GM12878 (cell line): ENCODE results near the gene CYSTM1. TPM values are rescaled to one million over a fixed set of nuclear protein-coding genes. Genes with fewer than 3 reads are reported as not detected.
A peak's percentile ranks its signal among the peaks of the same experiment; 100 is the strongest.

Experiments used
- ATAC-seq: fragments of 200-7000 bp; cut with Tn5 transposase; 3 replicates; pipeline ENCODE4 v1.9.1; 2020; ENCODE audit warnings: mild to moderate bottlenecking, moderate library complexity
- BruUV-seq: library from RNA; stranded (reverse); fragments of 400-500 nt; replicated peaks from 2 replicates; lab custom pipeline; 2021; lab: Mats Ljungman, UMichigan
- CTCF ChIA-PET: fragments of 300-600 bp; sonication (Branson Sonifier 250); formaldehyde crosslinking; extraction: SDS; loops from one replicate; lab custom pipeline; 2021; ENCODE audit warnings: inconsistent platforms; lab: Yijun Ruan, JAX
- POLR2A ChIA-PET: fragments of 350-600 bp; formaldehyde crosslinking; extraction: SDS; loops from one replicate; lab custom pipeline; 2021; ENCODE audit warnings: inconsistent platforms; lab: Charles Lee
- RAD21 ChIA-PET: fragments of 300-600 bp; sonication (Branson Sonifier 250); formaldehyde crosslinking; loops from one replicate; lab custom pipeline; 2023; ENCODE audit warnings: antibody characterized with exemption; ENCODE audit not compliant: unreplicated experiment; lab: Charles Lee
- SMC1A ChIA-PET: fragments of 300-600 bp; sonication (Branson Sonifier 250); formaldehyde crosslinking; loops from one replicate; lab custom pipeline; 2023; ENCODE audit not compliant: unreplicated experiment, uncharacterized antibody; lab: Charles Lee
- DNase-seq: peaks from one replicate; pipeline ENCODE4 v3.0.0-alpha.2; 2011; ENCODE audit warnings: low read depth, low spot score
- FAIRE-seq: peaks from 3 replicates; lab custom pipeline; 2011; peaks lifted over from hg19 to GRCh38; lab: Jason Lieb, UNC
- H2AFZ ChIP-seq: 2 replicates; pipeline ENCODE4 v1.6.0; 2011; ENCODE audit warnings: low read depth, low read length, control low read depth; ENCODE audit not compliant: control insufficient read depth
- H3K27ac ChIP-seq: 2 replicates; pipeline ENCODE4 v1.5.1; 2011; ENCODE audit warnings: control low read depth; ENCODE audit not compliant: control insufficient read depth, insufficient read depth
- H3K27me3 ChIP-seq, 2 experiments: replicated peaks in 1 of 2; 2 replicates each; pipeline versions ENCODE4 v1.6.0 to v1.6.1; 2011; ENCODE audit warnings: low read length in 1 of 2; ENCODE audit not compliant: control insufficient read depth in 2 of 2, insufficient read depth in 2 of 2
- H3K36me3 ChIP-seq, 2 experiments: 2 replicates each; pipeline ENCODE4 v1.5.1; 2011; ENCODE audit warnings: low read length in 1 of 2; ENCODE audit not compliant: control insufficient read depth in 2 of 2, insufficient read depth in 2 of 2
- H3K4me1 ChIP-seq: 2 replicates; pipeline ENCODE4 v1.6.1; 2011; ENCODE audit warnings: mild to moderate bottlenecking, low read length, moderate library complexity, mixed read lengths; ENCODE audit not compliant: control insufficient read depth, insufficient read depth
- H3K4me2 ChIP-seq: 2 replicates; pipeline ENCODE4 v1.6.0; 2011; ENCODE audit warnings: control low read depth; ENCODE audit not compliant: control insufficient read depth, insufficient read depth
- H3K4me3 ChIP-seq: fragments of 200-600 bp; sonication (generic); 2 replicates; pipeline ENCODE4 v1.5.1; 2016
- H3K79me2 ChIP-seq: 2 replicates; pipeline ENCODE4 v1.6.0; 2011; ENCODE audit warnings: low read length; ENCODE audit not compliant: control insufficient read depth, insufficient read depth
- H3K9ac ChIP-seq: 2 replicates; pipeline ENCODE4 v1.8.0; 2011; ENCODE audit warnings: low read length, control low read depth, mixed read lengths; ENCODE audit not compliant: control insufficient read depth, insufficient read depth
- H3K9me3 ChIP-seq: replicated peaks from 3 replicates; pipeline ENCODE4 v1.5.1; 2011; ENCODE audit warnings: mild to moderate bottlenecking, low read length; ENCODE audit not compliant: control insufficient read depth, insufficient read depth
- H4K20me1 ChIP-seq: 2 replicates; pipeline ENCODE4 v1.6.0; 2011; ENCODE audit not compliant: control insufficient read depth, insufficient read depth
- ATF7 ChIP-seq: fragments of 450-650 bp; IDR thresholded peaks from 2 replicates; pipeline ENCODE4 v1.6.1; 2016; ENCODE audit warnings: low read depth, mild to moderate bottlenecking
- BACH1 ChIP-seq: fragments of 450-650 bp; IDR thresholded peaks from 2 replicates; pipeline ENCODE4 v1.6.1; 2017; ENCODE audit warnings: mild to moderate bottlenecking, borderline replicate concordance
- DPF2 ChIP-seq: fragments of 450-650 bp; IDR thresholded peaks from 2 replicates; pipeline ENCODE4 v1.6.1; 2017; ENCODE audit warnings: mild to moderate bottlenecking
- EP300 ChIP-seq, 2 experiments: fragments of 150-350 bp in 1 of 2; IDR thresholded peaks; 2 replicates each; pipeline ENCODE4 v1.6.1; 2011 to 2012; ENCODE audit warnings: low read depth in 2 of 2, low read length in 2 of 2, borderline replicate concordance in 1 of 2, improper control_type of control experiment in 1 of 2, inconsistent platforms in 1 of 2; ENCODE audit not compliant: control insufficient read depth in 1 of 2
- EZH2 ChIP-seq: IDR thresholded peaks from 2 replicates; pipeline ENCODE4 v1.6.1; 2012; ENCODE audit warnings: low read depth, mild to moderate bottlenecking, control low read depth, inconsistent platforms, low read length, borderline replicate concordance; ENCODE audit not compliant: control insufficient read depth
- JUND ChIP-seq: IDR thresholded peaks from 2 replicates; pipeline ENCODE4 v1.6.1; 2012; ENCODE audit warnings: low read depth, mild to moderate bottlenecking, low read length, improper control_type of control experiment, moderate library complexity
- MEF2A ChIP-seq: IDR thresholded peaks from 2 replicates; pipeline ENCODE4 v1.6.1; 2011; ENCODE audit warnings: low read depth, mild to moderate bottlenecking, low read length, moderate library complexity; ENCODE audit not compliant: insufficient read depth
- PRDM15 ChIP-seq: fragments of 450-650 bp; formaldehyde crosslinking; IDR thresholded peaks from 2 replicates; pipeline ENCODE4 v1.4.0; 2020; ENCODE audit warnings: mild to moderate bottlenecking, moderate library complexity
- SIX5 ChIP-seq: IDR thresholded peaks from 2 replicates; pipeline ENCODE4 v1.6.1; 2011; ENCODE audit warnings: mild to moderate bottlenecking, low read depth, low read length, moderate library complexity; ENCODE audit not compliant: severe bottlenecking
- TAF1 ChIP-seq: IDR thresholded peaks from 2 replicates; pipeline ENCODE4 v1.6.1; 2011; ENCODE audit warnings: mild to moderate bottlenecking, low read depth, low read length, borderline replicate concordance
- YY1 ChIP-seq: IDR thresholded peaks from 2 replicates; pipeline ENCODE4 v1.6.1; 2011; ENCODE audit warnings: low read depth, mild to moderate bottlenecking, low read length
- WGBS: methylation state at CpG from one replicate; pipeline ENCODE4 v1.1.6; 2016; ENCODE audit warnings: low lambda C conversion rate; ENCODE audit not compliant: insufficient replicate concordance, insufficient coverage; ENCODE audit errors: missing lambda C conversion rate; 5-methylcytosine and 5-hydroxymethylcytosine counted together
- in situ Hi-C: fragments of 300-500 bp; cut with MboI; formaldehyde crosslinking; loops from 9 replicates; pipeline ENCODE4 v1.14.3; 2018; ENCODE audit warnings: mixed read lengths
- intact Hi-C: fragments of 100-400 bp; cut with micrococcal nuclease; formaldehyde crosslinking; loops from one replicate; pipeline ENCODE4 v1.14.2; 2022; ENCODE audit not compliant: unreplicated experiment
- polyA plus RNA-seq, 11 experiments: library from polyadenylated mRNA; depleted of rRNA in 4 of 11; unstranded in 6 of 11; stranded (reverse) in 5 of 11; fragments of >200 nt; fragmentation: Nextera tagmentation in 4 of 11; fragmentation: Illumina TruSeq in 1 of 11; extraction: Ambion mirVana in 4 of 11; extraction: Trizol in 1 of 11; gene quantifications; 1 replicate in 1 of 11; 2 replicates in 10 of 11; pipeline versions ENCODE4 v1.2.1 to v1.2.3, GENCODE V29; 2011 to 2016; ENCODE audit warnings: inconsistent platforms in 2 of 11, missing spikeins in 2 of 11, low read depth in 1 of 11
- total RNA-seq, 4 experiments: library from RNA; depleted of rRNA in 3 of 4; stranded (reverse); fragments of >200 nt in 3 of 4; fragmentation: Illumina TruSeq in 1 of 4; extraction: Trizol in 1 of 4; gene quantifications; 2 replicates each; pipeline versions ENCODE4 v1.2.1 to v1.2.3, GENCODE V29; 2013 to 2021
- TF ChIP-seq, protein P1 (sequence below): fragments of 450-650 bp; formaldehyde crosslinking; IDR thresholded peaks from 2 replicates; pipeline ENCODE4 v1.5.0; 2022; ENCODE audit warnings: mild to moderate bottlenecking, missing genetic modification characterization
- TF ChIP-seq, protein P2 (sequence below): fragments of 450-650 bp; IDR thresholded peaks from 2 replicates; pipeline ENCODE4 v1.6.1; 2014; ENCODE audit warnings: mild to moderate bottlenecking

Gene CYSTM1
- total and polyA plus RNA-seq, 10 of the 15 experiments (the other 5 are each of a cell fraction or from before 2014, with no cell fraction given), result 52.7 to 261 (median 98.7) TPM

GRCh38 chr5:140175367-140176030, 511 bp downstream of the CYSTM1 start:
- Histone ChIP-seq H2AFZ (peak overlapping the region; percentile 83), H4K20me1 (no peaks in the 10 kb centered on the region), H3K27me3 (no peaks in the 10 kb centered on the region), H3K4me1 (peaks cover 8% of the 10 kb centered on the region; the same call in 1 of the 2 replicates), H3K36me3 (no peaks in the 10 kb centered on the region), H3K9me3 (no peaks in the 10 kb centered on the region), H3K4me2 (peak overlapping the region; percentile 85), H3K4me3 (peak overlapping the region; percentile 79), H3K27ac (peak overlapping the region; percentile 72), H3K79me2 (peaks cover 6% of the 10 kb centered on the region), H3K9ac (peak overlapping the region; percentile 78)
- in situ Hi-C loops, result no loop called here
- WGBS, result under 1% methylated on average over 56 of the region's 58 CpGs
- RAD21 ChIA-PET, result no interaction called here
- SMC1A ChIA-PET, result interaction anchor here (1.2 kb wide), 1 partner anchor 130 kb away, joined by 3 read pairs; no protein-coding TSS in a partner anchor
- BruUV-seq, result no TSS peak
- POLR2A ChIA-PET, result interaction anchor here (0.5 to 1.7 kb wide), 3 partner anchors 11 to 407 kb away, joined by 3 to 6 read pairs (median 5); no protein-coding TSS in a partner anchor
- ATAC-seq, result peak; percentile 77
- CTCF ChIA-PET, result interaction anchor here (0.6 to 1.8 kb wide), 3 partner anchors 13 to 466 kb away, joined by 3 to 4 read pairs (median 4); no protein-coding TSS in a partner anchor
- no peak for FAIRE-seq
- DNase-seq, result no peak
- intact Hi-C loops, result loop anchor here (2.0 to 5.0 kb wide), 2 partner anchors 45 to 182 kb away; no protein-coding TSS in a partner anchor
- 0 out of 4 replicates have a peak, but pooled peaks of 1 of the 2 experiments have one; percentile 16 for TF ChIP-seq EP300 (IDR thresholded peaks at IDR 0.05; ENCODE audit: borderline replicate concordance in 1 of 2, control insufficient read depth in 1 of 2, low read depth in 2 of 2, low read length in 2 of 2)
- TF ChIP-seq PRDM15 (CRISPR knock-in tag), result no peak
- 0 out of 2 replicates have a peak, but pooled peaks have one; percentile 15 for TF ChIP-seq BACH1
- 0 out of 2 replicates have a peak, but pooled peaks have one; percentile 34 for TF ChIP-seq YY1
- TF ChIP-seq, protein P1, sequence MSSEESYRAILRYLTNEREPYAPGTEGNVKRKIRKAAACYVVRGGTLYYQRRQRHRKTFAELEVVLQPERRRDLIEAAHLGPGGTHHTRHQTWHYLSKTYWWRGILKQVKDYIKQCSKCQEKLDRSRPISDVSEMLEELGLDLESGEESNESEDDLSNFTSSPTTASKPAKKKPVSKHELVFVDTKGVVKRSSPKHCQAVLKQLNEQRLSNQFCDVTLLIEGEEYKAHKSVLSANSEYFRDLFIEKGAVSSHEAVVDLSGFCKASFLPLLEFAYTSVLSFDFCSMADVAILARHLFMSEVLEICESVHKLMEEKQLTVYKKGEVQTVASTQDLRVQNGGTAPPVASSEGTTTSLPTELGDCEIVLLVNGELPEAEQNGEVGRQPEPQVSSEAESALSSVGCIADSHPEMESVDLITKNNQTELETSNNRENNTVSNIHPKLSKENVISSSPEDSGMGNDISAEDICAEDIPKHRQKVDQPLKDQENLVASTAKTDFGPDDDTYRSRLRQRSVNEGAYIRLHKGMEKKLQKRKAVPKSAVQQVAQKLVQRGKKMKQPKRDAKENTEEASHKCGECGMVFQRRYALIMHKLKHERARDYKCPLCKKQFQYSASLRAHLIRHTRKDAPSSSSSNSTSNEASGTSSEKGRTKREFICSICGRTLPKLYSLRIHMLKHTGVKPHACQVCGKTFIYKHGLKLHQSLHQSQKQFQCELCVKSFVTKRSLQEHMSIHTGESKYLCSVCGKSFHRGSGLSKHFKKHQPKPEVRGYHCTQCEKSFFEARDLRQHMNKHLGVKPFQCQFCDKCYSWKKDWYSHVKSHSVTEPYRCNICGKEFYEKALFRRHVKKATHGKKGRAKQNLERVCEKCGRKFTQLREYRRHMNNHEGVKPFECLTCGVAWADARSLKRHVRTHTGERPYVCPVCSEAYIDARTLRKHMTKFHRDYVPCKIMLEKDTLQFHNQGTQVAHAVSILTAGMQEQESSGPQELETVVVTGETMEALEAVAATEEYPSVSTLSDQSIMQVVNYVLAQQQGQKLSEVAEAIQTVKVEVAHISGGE, result peak; percentile 84
- no peak for TF ChIP-seq MEF2A
- 0 out of 2 replicates have a peak, but pooled peaks have one; percentile 40 for TF ChIP-seq TAF1
- TF ChIP-seq, protein P2, sequence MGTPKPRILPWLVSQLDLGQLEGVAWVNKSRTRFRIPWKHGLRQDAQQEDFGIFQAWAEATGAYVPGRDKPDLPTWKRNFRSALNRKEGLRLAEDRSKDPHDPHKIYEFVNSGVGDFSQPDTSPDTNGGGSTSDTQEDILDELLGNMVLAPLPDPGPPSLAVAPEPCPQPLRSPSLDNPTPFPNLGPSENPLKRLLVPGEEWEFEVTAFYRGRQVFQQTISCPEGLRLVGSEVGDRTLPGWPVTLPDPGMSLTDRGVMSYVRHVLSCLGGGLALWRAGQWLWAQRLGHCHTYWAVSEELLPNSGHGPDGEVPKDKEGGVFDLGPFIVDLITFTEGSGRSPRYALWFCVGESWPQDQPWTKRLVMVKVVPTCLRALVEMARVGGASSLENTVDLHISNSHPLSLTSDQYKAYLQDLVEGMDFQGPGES, result 0 out of 2 replicates have a peak, but pooled peaks have one; percentile 3
- TF ChIP-seq EZH2, result no peak
- TF ChIP-seq SIX5, result peak; percentile 18
- no peak; the same call in 1 of the 2 replicates for TF ChIP-seq DPF2
- TF ChIP-seq JUND, result no peak
- no peak for TF ChIP-seq ATF7
